ENCODE data around the gene RBM26. TPM values are rescaled to one million over a fixed set of nuclear protein-coding genes. Genes with fewer than 3 reads are reported as not detected.
A peak's percentile ranks its signal among the peaks of the same experiment; 100 is the strongest.

RBM26 gene
- total and polyA plus RNA-seq, 3 experiments from 2014 or later = 15.8 to 61.7 (median 59.4) TPM

DNA sequence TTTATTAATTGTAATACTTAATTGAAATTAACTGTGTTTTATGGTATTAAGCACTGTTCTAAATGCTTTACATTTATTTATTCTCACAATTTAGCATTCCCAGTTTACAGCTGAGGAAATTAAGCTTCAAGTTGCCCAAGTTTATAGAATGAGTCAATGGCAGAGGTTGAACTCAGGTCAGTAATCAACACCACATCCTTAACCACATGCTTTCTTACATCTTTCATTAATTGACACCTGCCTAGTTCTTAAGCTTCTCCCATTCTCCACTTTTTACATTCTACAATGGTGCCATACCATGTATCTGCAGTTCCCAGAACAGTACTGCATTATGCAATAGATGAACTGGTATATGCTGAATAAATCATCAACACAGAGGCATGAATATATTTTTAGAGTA lies 11.7 kb upstream of the RBM26 start:
- no peak for DNase-seq
- no peaks in the 10 kb centered on the region for H3K27me3 Mint-ChIP-seq
- no peaks in the 10 kb centered on the region for H3K27me3 ChIP-seq (ENCODE audit: insufficient read depth, low read length, poor library complexity, severe bottlenecking)
- no peak overlapping the region for H3K4me3 Mint-ChIP-seq
- H3K9me3 Mint-ChIP-seq = no peaks in the 10 kb centered on the region
- H3K4me1 Mint-ChIP-seq = no peaks in the 10 kb centered on the region
- ChIA-PET CTCF (no interaction called here), POLR2A (no interaction called here)
- H3K9me3 ChIP-seq (ENCODE audit: low read length) = no peaks in the 10 kb centered on the region
- H3K4me3 ChIP-seq (ENCODE audit: low read length) = no peak overlapping the region
- H3K36me3 Mint-ChIP-seq = peaks cover 0 to 1% (median 0%) of the 10 kb centered on the region in 3 donors
- H3K4me1 ChIP-seq (ENCODE audit: insufficient read depth, low read length) = no peaks in the 10 kb centered on the region
- no peak overlapping the region for H3K27ac Mint-ChIP-seq
- H3K36me3 ChIP-seq (ENCODE audit: insufficient read depth, low read length) = no peaks in the 10 kb centered on the region
- no peak overlapping the region for H3K27ac ChIP-seq (ENCODE audit: low read depth, low read length)

DNA sequence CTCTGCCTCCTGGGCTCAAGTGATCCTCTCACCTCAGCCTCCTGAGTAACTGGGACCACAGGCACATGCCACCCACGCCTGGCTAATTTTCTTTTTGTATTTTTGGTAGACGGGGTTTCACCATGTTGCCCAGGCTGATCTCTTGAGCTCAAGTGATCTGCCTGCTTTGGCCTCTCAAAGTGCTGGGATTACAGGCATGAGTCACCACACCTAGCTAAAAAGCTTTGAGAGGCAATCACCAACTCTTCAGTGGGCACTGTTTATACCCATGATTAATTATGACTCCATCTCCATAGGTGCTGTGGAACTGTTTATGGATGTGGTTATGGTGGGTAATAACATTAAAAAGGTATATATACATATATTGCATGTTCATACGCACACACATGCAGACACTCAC lies 7.5 kb upstream of the RBM26 start:
- H3K36me3 Mint-ChIP-seq = peaks cover 0 to 4% (median 0%) of the 10 kb centered on the region in 3 donors
- CTCF ChIA-PET = interaction anchor here (1.2 kb wide), 1 partner anchor 11 kb away, joined by 4 read pairs; no protein-coding TSS in a partner anchor
- no peaks in the 10 kb centered on the region for H3K4me1 ChIP-seq (ENCODE audit: insufficient read depth, low read length)
- no peaks in the 10 kb centered on the region for H3K9me3 ChIP-seq (ENCODE audit: low read length)
- DNase-seq = no peak
- H3K9me3 Mint-ChIP-seq = no peaks in the 10 kb centered on the region
- H3K4me3 ChIP-seq (ENCODE audit: low read length) = no peak overlapping the region
- H3K4me1 Mint-ChIP-seq = peaks cover 0 to 4% (median 0%) of the 10 kb centered on the region in 3 donors
- no peaks in the 10 kb centered on the region for H3K27me3 Mint-ChIP-seq
- no peak overlapping the region for H3K4me3 Mint-ChIP-seq
- no peaks in the 10 kb centered on the region for H3K36me3 ChIP-seq (ENCODE audit: insufficient read depth, low read length)
- no peak overlapping the region for H3K27ac Mint-ChIP-seq
- POLR2A ChIA-PET = no interaction called here
- H3K27ac ChIP-seq (ENCODE audit: low read depth, low read length) = no peak overlapping the region
- H3K27me3 ChIP-seq (ENCODE audit: insufficient read depth, low read length, poor library complexity, severe bottlenecking) = no peaks in the 10 kb centered on the region

DNA sequence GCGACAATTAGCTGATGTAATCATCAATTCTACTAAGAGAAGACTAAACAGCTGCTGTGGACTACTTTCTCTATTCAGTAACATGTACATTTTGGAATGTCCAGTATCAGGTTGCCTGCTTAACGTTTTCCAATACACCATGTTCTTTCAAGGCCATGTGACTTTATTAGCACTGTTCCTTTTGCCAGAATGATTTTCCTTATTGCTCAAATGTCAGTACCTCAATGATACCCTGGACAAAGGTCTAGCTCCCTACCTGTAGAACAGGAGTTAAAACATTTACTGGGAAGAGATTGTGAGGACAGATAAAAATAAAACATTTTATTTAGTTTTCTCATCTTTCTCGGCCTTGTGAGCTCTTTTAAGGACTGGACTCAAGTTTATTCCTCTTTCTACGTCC lies 3.8 kb upstream of the RBM26 start:
- ChIA-PET CTCF (interaction anchor here (1.2 kb wide), 2 partner anchors 14 to 18 kb away, joined by 3 read pairs; no protein-coding TSS in a partner anchor), POLR2A (no interaction called here)
- DNase-seq = no peak
- Histone ChIP-seq H3K36me3 (ENCODE audit: insufficient read depth, low read length) (no peaks in the 10 kb centered on the region), H3K4me1 (ENCODE audit: insufficient read depth, low read length) (peaks cover 12% of the 10 kb centered on the region), H3K4me3 (ENCODE audit: low read length) (no peak overlapping the region), H3K27me3 (ENCODE audit: insufficient read depth, low read length, poor library complexity, severe bottlenecking) (no peaks in the 10 kb centered on the region), H3K9me3 (ENCODE audit: low read length) (no peaks in the 10 kb centered on the region), H3K27ac (ENCODE audit: low read depth, low read length) (no peak overlapping the region)
- H3K4me1 Mint-ChIP-seq = peaks cover 15 to 25% (median 18%) of the 10 kb centered on the region in 3 donors
- H3K27me3 Mint-ChIP-seq = no peaks in the 10 kb centered on the region
- H3K9me3 Mint-ChIP-seq = no peaks in the 10 kb centered on the region
- H3K4me3 Mint-ChIP-seq = peak overlapping the region in 1 of 7 donors; percentile 58
- peaks cover 0 to 6% (median 3%) of the 10 kb centered on the region in 3 donors for H3K36me3 Mint-ChIP-seq
- H3K27ac Mint-ChIP-seq = peak overlapping the region in 2 of 8 donors; percentile 15 to 51

DNA sequence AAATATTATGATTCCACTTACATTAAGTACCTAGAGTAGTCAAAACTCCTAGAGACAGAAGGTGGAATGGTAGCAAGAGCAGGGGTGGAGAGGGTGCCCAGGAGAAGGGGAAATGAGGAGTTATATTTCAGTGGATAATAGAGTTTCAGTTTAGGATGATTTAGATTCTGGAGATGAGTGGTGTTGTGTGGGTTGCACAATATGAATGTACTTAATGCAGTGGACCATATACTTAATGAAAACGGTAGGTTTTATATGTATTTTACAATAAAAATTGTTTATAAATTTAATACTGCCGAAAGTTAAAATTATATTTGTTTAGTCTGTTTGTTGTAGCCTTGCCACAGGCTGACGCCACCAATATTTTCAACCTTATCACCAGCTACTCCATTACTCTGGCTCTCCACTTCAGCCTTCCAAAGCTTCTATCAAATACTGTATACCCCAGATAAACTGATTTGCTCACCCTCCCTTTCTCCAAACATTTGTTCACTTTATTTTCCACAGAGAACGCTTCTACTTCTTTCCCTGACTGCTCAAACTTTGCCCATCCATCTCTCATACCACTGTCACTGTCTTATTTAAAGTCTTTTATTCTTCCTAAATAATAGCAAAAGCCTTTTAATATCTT lies 1.4 kb upstream of the RBM26 start:
- Histone ChIP-seq H3K27ac (ENCODE audit: low read depth, low read length) (no peak overlapping the region), H3K4me3 (ENCODE audit: low read length) (no peak overlapping the region), H3K9me3 (ENCODE audit: low read length) (no peaks in the 10 kb centered on the region), H3K36me3 (ENCODE audit: insufficient read depth, low read length) (no peaks in the 10 kb centered on the region), H3K4me1 (ENCODE audit: insufficient read depth, low read length) (peaks cover 36% of the 10 kb centered on the region), H3K27me3 (ENCODE audit: insufficient read depth, low read length, poor library complexity, severe bottlenecking) (no peaks in the 10 kb centered on the region)
- H3K27me3 Mint-ChIP-seq = no peaks in the 10 kb centered on the region
- peak overlapping the region in 6 of 7 donors; percentile 7 to 96 (median 74) for H3K4me3 Mint-ChIP-seq
- H3K27ac Mint-ChIP-seq = peak overlapping the region in 6 of 8 donors; percentile 97 to 99 (median 98)
- DNase-seq = no peak
- CTCF ChIA-PET = interaction anchor here (2.1 to 7.3 kb wide), 2 partner anchors 15 to 16 kb away, joined by 10 to 45 read pairs; no protein-coding TSS in a partner anchor
- H3K36me3 Mint-ChIP-seq = peaks cover 0 to 8% (median 3%) of the 10 kb centered on the region in 3 donors
- POLR2A ChIA-PET = no interaction called here
- H3K4me1 Mint-ChIP-seq = peaks cover 15 to 25% (median 18%) of the 10 kb centered on the region in 3 donors
- no peaks in the 10 kb centered on the region for H3K9me3 Mint-ChIP-seq

DNA sequence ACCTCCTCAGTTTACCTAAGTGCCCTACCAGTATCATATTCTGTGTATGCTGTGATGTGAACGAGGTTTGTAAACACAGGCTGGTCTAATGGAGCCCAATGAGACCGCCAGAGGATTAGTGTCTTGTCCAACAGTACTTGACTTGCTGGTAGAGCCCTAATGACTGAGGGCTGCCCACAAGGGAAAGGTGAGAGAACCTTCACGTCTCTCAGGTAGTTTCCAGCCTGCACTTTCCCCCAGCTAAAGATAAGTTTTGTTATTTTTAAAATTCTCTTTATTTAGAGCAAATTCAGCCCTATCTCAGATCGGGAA lies 498 bp upstream of the RBM26 start:
- peaks cover 15 to 25% (median 18%) of the 10 kb centered on the region in 3 donors for H3K4me1 Mint-ChIP-seq
- H3K9me3 Mint-ChIP-seq = no peaks in the 10 kb centered on the region
- no peak for DNase-seq
- CTCF ChIA-PET = interaction anchor here (1.0 to 7.3 kb wide), 4 partner anchors 14 to 21 kb away, joined by 3 to 45 read pairs (median 7); no protein-coding TSS in a partner anchor
- Histone ChIP-seq H3K27me3 (ENCODE audit: insufficient read depth, low read length, poor library complexity, severe bottlenecking) (no peaks in the 10 kb centered on the region), H3K4me3 (ENCODE audit: low read length) (peak overlapping the region; percentile 87), H3K27ac (ENCODE audit: low read depth, low read length) (peak overlapping the region; percentile 94), H3K4me1 (ENCODE audit: insufficient read depth, low read length) (peaks cover 44% of the 10 kb centered on the region), H3K9me3 (ENCODE audit: low read length) (no peaks in the 10 kb centered on the region), H3K36me3 (ENCODE audit: insufficient read depth, low read length) (no peaks in the 10 kb centered on the region)
- H3K36me3 Mint-ChIP-seq = peaks cover 0 to 9% (median 0%) of the 10 kb centered on the region in 3 donors
- no peaks in the 10 kb centered on the region for H3K27me3 Mint-ChIP-seq
- peak overlapping the region in 4 of 7 donors; percentile 91 to 96 (median 94) for H3K4me3 Mint-ChIP-seq
- POLR2A ChIA-PET = interaction anchor here (2.3 kb wide), 1 partner anchor 75 kb away, joined by 8 read pairs; the partner anchor contains the start of gene NDFIP2
- H3K27ac Mint-ChIP-seq = peak overlapping the region in 7 of 8 donors; percentile 97 to 99 (median 98)

DNA sequence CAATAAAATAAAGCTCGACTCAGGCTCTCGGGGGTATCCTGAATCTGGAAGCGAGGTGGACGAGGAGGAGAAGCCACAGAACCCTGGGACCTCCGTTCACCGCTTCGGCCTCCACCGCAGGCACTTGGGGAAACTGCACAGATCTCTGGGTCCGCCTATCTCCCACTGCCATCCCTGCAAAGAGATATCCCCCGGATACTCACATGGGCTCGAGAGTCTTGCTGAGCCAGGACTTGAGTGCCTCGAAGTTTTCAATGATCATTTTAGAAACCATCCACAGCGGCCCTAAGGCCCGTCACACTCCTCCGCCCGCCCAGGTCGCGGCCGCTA lies 589 bp downstream of the RBM26 start:
- CTCF ChIA-PET = interaction anchor here (1.0 to 7.3 kb wide), 5 partner anchors 13 to 46 kb away, joined by 3 to 45 read pairs (median 4); no protein-coding TSS in a partner anchor
- H3K27ac ChIP-seq (ENCODE audit: low read depth, low read length) = peak overlapping the region; percentile 94
- no peaks in the 10 kb centered on the region for H3K9me3 ChIP-seq (ENCODE audit: low read length)
- no peaks in the 10 kb centered on the region for H3K27me3 Mint-ChIP-seq
- no peak overlapping the region for H3K27ac Mint-ChIP-seq
- peaks cover 52% of the 10 kb centered on the region for H3K4me1 ChIP-seq (ENCODE audit: insufficient read depth, low read length)
- POLR2A ChIA-PET = interaction anchor here (0.9 to 2.3 kb wide), 4 partner anchors 11 to 76 kb away, joined by 3 to 8 read pairs (median 4); partner anchors contain the start of gene NDFIP2
- H3K36me3 Mint-ChIP-seq = peaks cover 0 to 12% (median 0%) of the 10 kb centered on the region in 3 donors
- DNase-seq = no peak
- H3K9me3 Mint-ChIP-seq = no peaks in the 10 kb centered on the region
- H3K27me3 ChIP-seq (ENCODE audit: insufficient read depth, low read length, poor library complexity, severe bottlenecking) = no peaks in the 10 kb centered on the region
- peaks cover 15 to 25% (median 18%) of the 10 kb centered on the region in 3 donors for H3K4me1 Mint-ChIP-seq
- H3K4me3 Mint-ChIP-seq = no peak overlapping the region
- no peaks in the 10 kb centered on the region for H3K36me3 ChIP-seq (ENCODE audit: insufficient read depth, low read length)
- peak overlapping the region; percentile 87 for H3K4me3 ChIP-seq (ENCODE audit: low read length)

DNA sequence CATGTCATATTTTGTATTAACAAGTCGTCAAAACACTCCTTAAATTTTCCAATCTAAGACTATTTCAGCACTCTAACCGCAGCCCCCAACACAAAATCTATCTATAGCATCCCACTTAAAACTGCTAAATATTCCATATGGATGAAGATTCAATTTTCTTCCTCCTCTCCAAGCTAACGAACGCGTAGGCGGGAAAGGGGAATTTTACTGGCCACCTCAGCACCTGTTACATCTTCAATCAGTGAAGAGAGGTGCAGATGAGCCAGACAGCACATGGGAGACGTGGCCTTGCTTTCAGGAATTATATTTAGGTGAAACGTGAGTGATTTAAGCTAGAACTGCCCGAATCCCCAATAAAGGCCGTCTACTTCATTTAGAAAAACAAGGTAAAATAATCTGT lies 1.1 kb downstream of the RBM26 start:
- Histone ChIP-seq H3K27ac (ENCODE audit: low read depth, low read length) (peak overlapping the region; percentile 94), H3K36me3 (ENCODE audit: insufficient read depth, low read length) (no peaks in the 10 kb centered on the region), H3K4me3 (ENCODE audit: low read length) (peak overlapping the region; percentile 87), H3K9me3 (ENCODE audit: low read length) (no peaks in the 10 kb centered on the region), H3K27me3 (ENCODE audit: insufficient read depth, low read length, poor library complexity, severe bottlenecking) (no peaks in the 10 kb centered on the region), H3K4me1 (ENCODE audit: insufficient read depth, low read length) (peaks cover 55% of the 10 kb centered on the region)
- Mint-ChIP-seq H3K4me3 (no peak overlapping the region), H3K36me3 (peaks cover 0 to 17% (median 0%) of the 10 kb centered on the region in 3 donors), H3K9me3 (no peaks in the 10 kb centered on the region), H3K4me1 (peaks cover 15 to 25% (median 18%) of the 10 kb centered on the region in 3 donors), H3K27me3 (no peaks in the 10 kb centered on the region), H3K27ac (no peak overlapping the region)
- POLR2A ChIA-PET = interaction anchor here (0.8 to 2.3 kb wide), 4 partner anchors 11 to 76 kb away, joined by 3 to 8 read pairs (median 4); partner anchors contain the start of gene NDFIP2
- CTCF ChIA-PET = interaction anchor here (1.0 to 7.3 kb wide), 4 partner anchors 12 to 47 kb away, joined by 3 to 45 read pairs (median 4); no protein-coding TSS in a partner anchor
- no peak for DNase-seq

DNA sequence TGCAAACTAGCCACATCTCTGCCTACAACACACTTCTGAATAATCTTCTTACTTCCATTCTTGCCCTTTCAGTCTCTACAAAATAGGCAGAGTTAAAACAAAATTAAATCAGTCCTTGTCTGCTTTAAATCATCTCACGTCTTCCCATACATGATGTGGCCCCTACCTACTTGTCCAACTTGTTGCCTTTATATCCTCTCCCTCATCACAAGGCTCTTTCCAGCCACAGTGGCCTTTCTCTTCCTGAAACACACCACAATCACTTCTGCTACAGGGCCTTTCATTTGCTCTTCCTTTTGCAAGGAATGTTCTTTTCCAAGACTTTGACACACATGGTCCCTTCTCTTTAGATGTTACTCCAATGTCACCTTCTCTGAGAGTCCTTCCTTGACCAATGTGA lies 1.7 kb downstream of the RBM26 start:
- peak overlapping the region; percentile 94 for H3K27ac ChIP-seq (ENCODE audit: low read depth, low read length)
- no peaks in the 10 kb centered on the region for H3K36me3 ChIP-seq (ENCODE audit: insufficient read depth, low read length)
- H3K4me3 ChIP-seq (ENCODE audit: low read length) = peak overlapping the region; percentile 87
- no peaks in the 10 kb centered on the region for H3K9me3 Mint-ChIP-seq
- no peaks in the 10 kb centered on the region for H3K9me3 ChIP-seq (ENCODE audit: low read length)
- peaks cover 0 to 23% (median 2%) of the 10 kb centered on the region in 3 donors for H3K36me3 Mint-ChIP-seq
- CTCF ChIA-PET = interaction anchor here (1.0 to 7.3 kb wide), 2 partner anchors 12 to 20 kb away, joined by 3 to 45 read pairs; no protein-coding TSS in a partner anchor
- no peak overlapping the region for H3K4me3 Mint-ChIP-seq
- POLR2A ChIA-PET = interaction anchor here (0.8 kb wide), 1 partner anchor 48 kb away, joined by 3 read pairs; no protein-coding TSS in a partner anchor
- H3K4me1 Mint-ChIP-seq = peaks cover 15 to 22% (median 18%) of the 10 kb centered on the region in 3 donors
- no peak overlapping the region for H3K27ac Mint-ChIP-seq
- DNase-seq = no peak
- no peaks in the 10 kb centered on the region for H3K27me3 ChIP-seq (ENCODE audit: insufficient read depth, low read length, poor library complexity, severe bottlenecking)
- peaks cover 61% of the 10 kb centered on the region for H3K4me1 ChIP-seq (ENCODE audit: insufficient read depth, low read length)
- H3K27me3 Mint-ChIP-seq = no peaks in the 10 kb centered on the region

Measured in CD8-positive, alpha-beta memory T cell (primary cell).